Cardiac muscle cell (in vitro differentiated cells and primary cell): Measurements from ENCODE around the gene LYRM4. TPM values are rescaled to one million over a fixed set of nuclear protein-coding genes. Genes with fewer than 3 reads are reported as not detected.
"Not testable (repeated sequence)": the region's sequence is repeated elsewhere in the genome, so short reads cannot be mapped to it uniquely, and the experiment has no call there.

Experiments used
- DNase-seq, 2 donors: peaks; one replicate each; pipeline versions ENCODE4 v3.0.0 to v3.0.0-alpha.2; 2010 to 2017; ENCODE audit warnings: low read depth in 1 of 2, low spot score in 1 of 2
- H3K27ac ChIP-seq: fragments of 200-600 bp; sonication (generic); 2 replicates; pipeline ENCODE4 v1.5.1; 2016
- H3K27me3 ChIP-seq: fragments of 200-600 bp; sonication (generic); 2 replicates; pipeline ENCODE4 v1.6.0; 2016; ENCODE audit warnings: control low read depth
- H3K36me3 ChIP-seq: fragments of 200-600 bp; sonication (generic); 2 replicates; pipeline ENCODE4 v1.5.1; 2016; ENCODE audit warnings: control low read depth
- H3K4me1 ChIP-seq: fragments of 200-600 bp; sonication (generic); 2 replicates; pipeline ENCODE4 v1.8.1; 2017; ENCODE audit warnings: low read depth, mild to moderate bottlenecking, mixed run types
- H3K4me3 ChIP-seq: fragments of 200-600 bp; sonication (generic); 2 replicates; pipeline ENCODE4 v1.5.1; 2016; ENCODE audit warnings: mild to moderate bottlenecking
- H3K9me3 ChIP-seq: fragments of 200-600 bp; sonication (generic); 2 replicates; pipeline ENCODE4 v1.5.1; 2017; ENCODE audit warnings: low read depth, mild to moderate bottlenecking, control low read depth
- CTCF ChIP-seq: IDR thresholded peaks from 2 replicates; pipeline ENCODE4 v1.5.1; 2012; ENCODE audit warnings: low read depth, mild to moderate bottlenecking, low read length
- polyA plus RNA-seq: library from polyadenylated mRNA; unstranded; fragments of >200 nt; fragmentation: Nextera tagmentation; extraction: Ambion mirVana; gene quantifications from 2 replicates; pipeline ENCODE4 v1.2.1, GENCODE V29; 2016
- total RNA-seq: library from RNA; depleted of rRNA; stranded (reverse); fragments of >200 nt; gene quantifications from 2 replicates; pipeline ENCODE4 v1.2.3, GENCODE V29; 2016

Gene LYRM4
- total and polyA plus RNA-seq, 2 experiments from 2014 or later, result 24.2 to 38.3 TPM

GRCh38 chr6:5068153-5068751, 192.5 kb downstream of the LYRM4 start:
- Histone ChIP-seq H3K36me3 (no peaks in the 10 kb centered on the region), H3K27ac (no peak overlapping the region), H3K4me1 (no peaks in the 10 kb centered on the region), H3K27me3 (no peaks in the 10 kb centered on the region), H3K4me3 (no peak overlapping the region), H3K9me3 (no peaks in the 10 kb centered on the region)
- no peak for TF ChIP-seq CTCF
- DNase-seq, result no peak

- TF ChIP-seq CTCF, result no peak
- H3K4me1 ChIP-seq, result no peaks in the 10 kb centered on the region
- no peaks in the 10 kb centered on the region for H3K9me3 ChIP-seq
- H3K27ac ChIP-seq, result no peak overlapping the region
- no peaks in the 10 kb centered on the region for H3K27me3 ChIP-seq
- DNase-seq, result no peak
- no peak overlapping the region for H3K4me3 ChIP-seq
- no peaks in the 10 kb centered on the region for H3K36me3 ChIP-seq
Measured at GRCh38 chr6:5067305-5067704, 193.4 kb downstream of the LYRM4 start.

GRCh38 chr6:5066456-5067093, 194.2 kb downstream of the LYRM4 start:
- no peaks in the 10 kb centered on the region for H3K27me3 ChIP-seq
- no peak overlapping the region for H3K27ac ChIP-seq
- no peak for DNase-seq
- TF ChIP-seq CTCF, result no peak
- no peaks in the 10 kb centered on the region for H3K4me1 ChIP-seq
- H3K4me3 ChIP-seq, result no peak overlapping the region
- no peaks in the 10 kb centered on the region for H3K36me3 ChIP-seq
- H3K9me3 ChIP-seq, result no peaks in the 10 kb centered on the region

- Histone ChIP-seq H3K4me3 (no peak overlapping the region), H3K9me3 (no peaks in the 10 kb centered on the region), H3K27ac (no peak overlapping the region), H3K27me3 (no peaks in the 10 kb centered on the region), H3K4me1 (no peaks in the 10 kb centered on the region), H3K36me3 (no peaks in the 10 kb centered on the region)
- DNase-seq, result no peak
- no peak for TF ChIP-seq CTCF
Measured at GRCh38 chr6:5063617-5064016, 197.1 kb downstream of the LYRM4 start.

GRCh38 chr6:5061152-5061551, 199.6 kb downstream of the LYRM4 start:
- Histone ChIP-seq H3K36me3 (no peaks in the 10 kb centered on the region), H3K27me3 (no peaks in the 10 kb centered on the region), H3K9me3 (no peaks in the 10 kb centered on the region), H3K4me1 (no peaks in the 10 kb centered on the region), H3K27ac (no peak overlapping the region), H3K4me3 (no peak overlapping the region)
- TF ChIP-seq CTCF, result no peak
- DNase-seq, result peak in 1 of 2 donors; percentile 9

GRCh38 chr6:5060439-5060838, 200.3 kb downstream of the LYRM4 start:
- H3K9me3 ChIP-seq, H3K36me3 ChIP-seq, H3K27ac ChIP-seq, H3K4me1 ChIP-seq, H3K4me3 ChIP-seq, H3K27me3 ChIP-seq, DNase-seq: not testable (repeated sequence)
